Stimulated activated naive CD4-positive, alpha-beta T cell treated with Interleukin-2 at 50 U/mL for 16 hours (primary cell): ENCODE results near the gene HK1.
"Not testable (repeated sequence)": the region's sequence is repeated elsewhere in the genome, so short reads cannot be mapped to it uniquely, and the experiment has no call there.

Experiments
- DNase-seq: peaks from one replicate; lab custom pipeline; 2025; lab: John Stamatoyannopoulos, UW

Gene HK1

GRCh38 chr10:69328380-69328735 is 50.1 kb downstream of the HK1 start:
- DNase-seq = no peak

- DNase-seq = not testable (repeated sequence)
Measured at GRCh38 chr10:69328888-69329287, 50.6 kb downstream of the HK1 start.

- DNase-seq = no peak
Measured at GRCh38 chr10:69329721-69330178, 51.5 kb downstream of the HK1 start.

- no peak for DNase-seq
Measured at GRCh38 chr10:69331161-69331560, 52.9 kb downstream of the HK1 start.

DNA sequence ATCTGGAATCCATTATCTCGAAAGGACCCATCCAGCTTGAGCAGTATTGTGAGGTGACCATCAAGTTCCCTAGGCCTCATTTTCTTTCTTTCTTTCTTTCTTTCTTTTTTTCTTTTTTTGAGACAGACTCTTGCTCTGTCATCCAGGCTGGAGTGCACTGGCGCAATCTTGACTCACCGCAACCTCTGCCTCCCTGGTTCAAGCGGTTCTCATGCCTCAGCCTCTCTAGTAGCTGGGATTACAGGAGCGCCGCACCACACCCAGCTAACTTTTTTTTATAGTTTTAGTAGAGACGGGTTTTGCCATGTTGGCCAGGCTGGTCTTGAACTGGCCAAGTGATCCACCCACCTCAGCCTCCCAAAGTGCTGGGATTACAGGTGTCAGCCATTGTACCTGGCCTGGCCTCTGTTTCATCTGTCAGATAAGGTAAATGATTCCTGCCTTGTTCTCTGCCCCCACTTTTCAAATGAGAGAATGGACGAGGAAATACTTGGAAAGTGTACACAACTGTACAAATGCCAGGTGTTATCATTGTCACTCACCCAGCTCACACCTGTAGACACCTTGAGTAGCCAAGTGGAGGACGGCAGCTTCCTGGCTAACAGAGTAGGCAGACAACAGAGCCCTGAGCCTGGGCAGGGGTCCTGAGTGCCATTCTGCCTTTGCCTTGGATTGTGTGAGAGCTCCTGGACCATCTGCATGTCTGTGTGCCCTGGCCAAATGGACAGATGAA is 54.1 kb downstream of the HK1 start:
- DNase-seq = no peak

DNA sequence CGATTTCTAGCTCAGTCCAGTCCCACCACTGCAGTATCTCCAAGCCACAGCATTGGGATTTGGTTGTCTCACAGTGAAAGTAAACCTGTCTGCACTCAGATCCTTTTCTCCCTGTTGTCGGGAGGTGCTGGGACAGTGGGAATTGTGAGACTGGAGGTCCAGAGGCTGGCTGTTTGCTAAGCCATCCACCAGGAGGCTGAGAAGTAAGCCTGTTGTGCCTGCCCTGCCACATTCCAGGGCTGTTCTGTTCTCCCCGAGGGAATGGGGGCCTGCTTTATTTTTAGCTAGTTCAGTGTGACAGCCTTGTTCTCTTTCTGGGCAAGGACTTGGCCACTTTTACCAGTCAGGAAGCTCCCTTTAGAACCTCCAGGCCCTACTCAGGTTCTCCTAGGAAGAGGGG is 54.9 kb downstream of the HK1 start:
- no peak for DNase-seq

- not testable (repeated sequence) for DNase-seq
Measured at GRCh38 chr10:69333865-69334301, 55.6 kb downstream of the HK1 start.

GRCh38 chr10:69334302-69335062 is 56.2 kb downstream of the HK1 start:
- no peak for DNase-seq

DNA sequence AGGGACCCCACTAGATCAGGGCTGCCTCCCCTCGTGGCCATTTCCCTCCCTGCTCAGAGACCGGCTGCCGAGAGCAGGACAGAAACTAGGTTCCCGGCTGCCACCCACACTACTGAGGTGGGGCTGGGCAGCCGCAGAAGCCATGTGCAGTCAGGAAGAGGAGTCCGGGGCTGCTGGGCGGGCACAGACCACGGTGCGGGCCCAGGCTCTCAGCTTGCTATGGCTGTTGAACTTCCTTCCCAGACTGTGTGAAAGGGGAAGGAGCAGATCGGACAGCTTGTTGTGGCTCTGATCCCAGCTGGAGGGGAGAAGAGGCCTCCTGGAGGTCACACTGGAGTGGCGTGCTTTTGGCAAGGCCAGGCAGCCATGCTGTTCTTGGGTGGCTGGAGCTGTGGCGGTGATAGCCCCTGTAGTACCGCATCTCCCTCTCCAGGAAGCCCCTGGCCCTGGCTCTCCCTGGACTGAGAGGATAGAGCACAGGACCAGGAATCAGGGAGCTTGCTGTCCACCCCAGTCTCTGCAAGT is 56.8 kb downstream of the HK1 start:
- peak; percentile 27 for DNase-seq

DNA sequence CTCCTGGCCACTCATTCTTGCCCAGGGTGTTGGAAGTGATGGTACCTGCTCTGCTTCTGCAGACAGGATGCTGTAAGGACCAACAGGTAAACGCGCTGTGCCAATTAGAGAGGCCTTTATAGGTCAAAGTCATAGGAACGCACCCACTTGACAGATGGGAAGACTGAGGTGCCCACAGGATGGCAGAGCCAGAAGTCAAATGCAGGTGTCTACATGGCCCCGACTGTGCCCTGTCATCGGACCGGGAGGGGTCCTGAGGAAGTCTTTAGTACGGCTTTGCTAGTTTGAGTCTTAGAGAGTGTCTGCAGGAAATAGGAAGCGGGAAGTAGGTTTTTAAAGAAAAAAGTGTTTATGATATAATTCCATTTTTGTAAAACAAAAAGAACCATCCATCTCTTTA is 57.3 kb downstream of the HK1 start:
- DNase-seq = no peak

GRCh38 chr10:69336952-69337295 is 58.6 kb downstream of the HK1 start:
- no peak for DNase-seq

- DNase-seq = no peak
Measured at GRCh38 chr10:69337296-69338132, 59.2 kb downstream of the HK1 start.

GRCh38 chr10:69338133-69338456 is 59.8 kb downstream of the HK1 start:
- no peak for DNase-seq

- DNase-seq = no peak
Measured at GRCh38 chr10:69338547-69339450, 60.5 kb downstream of the HK1 start.

- DNase-seq = no peak
Measured at GRCh38 chr10:69340695-69341094, 62.4 kb downstream of the HK1 start.

DNA sequence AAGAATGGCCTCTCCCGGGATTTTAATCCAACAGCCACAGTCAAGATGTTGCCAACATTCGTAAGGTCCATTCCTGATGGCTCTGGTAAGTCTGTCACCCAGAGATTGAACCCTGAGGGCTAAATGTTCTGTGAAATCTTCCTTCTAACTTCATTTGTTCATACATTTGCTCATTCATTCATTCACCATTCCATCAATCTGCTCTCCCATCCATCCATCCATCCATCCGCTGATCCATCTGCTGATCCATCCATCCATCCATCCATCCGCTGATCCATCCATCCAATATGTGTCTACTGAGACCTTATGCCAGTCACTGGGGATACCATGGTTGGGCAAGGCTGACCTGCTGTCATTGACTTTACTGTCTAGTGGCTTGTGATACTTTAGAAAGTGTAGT is 65.6 kb downstream of the HK1 start:
- DNase-seq = no peak

DNA sequence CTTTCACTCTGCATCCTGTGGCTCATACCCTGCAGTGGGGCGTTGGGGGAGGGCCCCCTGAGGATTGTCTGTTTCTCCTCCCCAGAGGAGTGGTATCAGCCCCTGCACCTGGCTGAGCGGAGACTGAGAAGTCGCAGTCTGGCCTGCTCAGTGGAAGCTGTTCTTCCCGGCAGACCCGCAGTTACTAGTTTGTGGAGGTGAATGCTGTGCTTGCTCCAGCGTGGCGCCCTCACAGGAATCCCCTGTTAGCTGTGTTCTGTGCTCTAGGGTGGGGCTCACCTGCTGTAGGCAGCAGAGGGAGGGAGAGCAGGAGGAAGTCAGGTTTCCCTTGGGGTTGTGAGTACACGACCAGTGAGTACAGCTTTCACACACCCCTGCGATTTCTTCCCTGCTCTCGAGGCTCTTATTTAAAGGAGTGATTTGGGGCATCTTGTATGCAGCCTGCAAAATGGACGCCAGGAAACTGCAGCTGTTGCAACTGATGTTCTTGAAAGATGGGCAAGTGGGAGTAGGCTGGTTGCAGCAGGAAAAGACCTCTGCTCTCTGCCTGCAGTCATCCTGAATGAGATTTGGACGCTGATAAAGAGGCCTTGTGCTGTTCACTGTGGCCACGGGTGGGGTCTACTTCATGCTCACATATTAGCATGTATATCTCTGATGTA is 66.4 kb downstream of the HK1 start:
- no peak for DNase-seq

GRCh38 chr10:69345402-69345801 is 67.1 kb downstream of the HK1 start:
- DNase-seq = no peak

DNA sequence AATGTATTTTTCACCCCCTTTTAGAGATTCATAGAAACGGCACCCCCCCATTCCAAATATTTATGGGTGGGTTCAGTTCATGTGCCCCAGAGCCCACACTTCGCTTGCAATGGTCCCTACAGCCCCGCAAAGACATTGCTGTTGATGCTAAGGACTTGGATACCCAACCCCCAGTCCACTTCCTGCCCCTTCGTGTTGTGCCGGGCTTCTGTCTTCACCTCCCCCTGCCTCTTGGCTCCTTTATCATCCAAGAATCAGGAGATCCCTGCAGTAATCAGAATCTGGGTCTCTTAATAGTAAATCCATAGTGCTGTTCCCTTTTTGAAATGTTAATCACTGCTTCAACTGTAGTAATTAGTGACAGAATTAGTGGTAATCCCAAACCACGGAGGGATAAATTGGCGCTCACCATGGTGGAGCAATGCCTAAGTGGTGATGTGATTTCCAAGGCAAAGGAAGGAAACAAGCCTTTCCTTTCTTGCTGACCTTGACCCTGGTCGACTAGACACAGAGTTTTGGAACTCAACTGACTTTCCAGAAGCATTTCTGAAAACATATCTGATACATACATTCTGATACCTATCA is 67.7 kb downstream of the HK1 start:
- DNase-seq = no peak

DNA sequence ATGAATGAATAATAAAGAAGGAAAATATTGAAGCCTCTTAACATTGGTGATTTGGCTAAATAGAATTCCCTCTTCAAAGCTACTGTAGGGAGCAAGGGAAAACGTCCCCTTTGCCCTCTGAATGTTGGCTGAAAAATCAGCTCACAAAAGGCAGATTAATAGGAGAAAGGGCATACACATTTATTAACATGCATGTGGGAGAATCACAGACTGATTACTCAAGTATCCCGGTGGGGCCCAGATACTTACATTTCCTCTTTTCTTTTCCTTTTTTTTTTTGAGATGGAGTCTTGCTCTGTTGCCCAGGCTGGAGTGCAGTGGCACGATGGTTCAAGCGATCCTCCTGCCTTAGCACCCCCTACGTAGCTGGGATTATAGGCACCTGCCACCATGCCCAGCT is 68.5 kb downstream of the HK1 start:
- no peak for DNase-seq
